SU-DHL-6 (cell line): Measurements from ENCODE around the gene THOC2.

Source experiments
- H2AFZ ChIP-seq: fragments of 200-600 bp; sonication (generic); 2 replicates; pipeline ENCODE4 v1.6.1; 2014; ENCODE audit warnings: low read depth, mild to moderate bottlenecking, moderate library complexity, mixed read lengths, antibody characterized with exemption, low read length; ENCODE audit not compliant: severe bottlenecking
- H3F3A ChIP-seq: fragments of 200-600 bp; shearing (Covaris generic); 2 replicates; pipeline ENCODE4 v1.6.0; 2016; ENCODE audit warnings: antibody characterized with exemption, mild to moderate bottlenecking; ENCODE audit not compliant: insufficient read depth
- H3K27ac ChIP-seq: fragments of 200-600 bp; sonication (generic); 2 replicates; pipeline ENCODE4 v1.5.1; 2016; ENCODE audit warnings: low read depth, mild to moderate bottlenecking, low read length, moderate library complexity, mixed read lengths
- H3K27me3 ChIP-seq: fragments of 200-600 bp; sonication (generic), shearing (Covaris generic); 2 replicates; pipeline ENCODE4 v1.6.0; 2014; ENCODE audit warnings: mild to moderate bottlenecking, low read length
- H3K36me3 ChIP-seq: fragments of 200-600 bp; sonication (generic); 2 replicates; pipeline ENCODE4 v1.6.1; 2014; ENCODE audit warnings: mild to moderate bottlenecking, low read length, mixed read lengths
- H3K4me2 ChIP-seq: fragments of 300-600, 200-600 bp; shearing (Covaris generic), sonication (generic); 2 replicates; pipeline ENCODE4 v1.6.0; 2014; ENCODE audit warnings: low read length, low read depth, mild to moderate bottlenecking; ENCODE audit not compliant: poor library complexity, severe bottlenecking
- H3K4me3 ChIP-seq: fragments of 200-600 bp; sonication (generic); 2 replicates; pipeline ENCODE4 v1.5.1; 2014; ENCODE audit warnings: antibody characterized with exemption, low read length, mild to moderate bottlenecking, mixed read lengths; ENCODE audit not compliant: insufficient read depth, poor library complexity, severe bottlenecking
- H3K79me2 ChIP-seq: fragments of 200-600 bp; sonication (generic); 2 replicates; pipeline ENCODE4 v1.6.1; 2014; ENCODE audit warnings: mild to moderate bottlenecking, low read length, moderate library complexity; ENCODE audit not compliant: insufficient read depth
- H3K9ac ChIP-seq: fragments of 200-600 bp; sonication (generic); 2 replicates; pipeline ENCODE4 v1.7.0; 2014; ENCODE audit warnings: mild to moderate bottlenecking, low read length
- H3K9me2 ChIP-seq: fragments of 200-600 bp; sonication (generic); replicated peaks from 2 replicates; pipeline ENCODE4 v1.6.1; 2014; ENCODE audit warnings: low read length; ENCODE audit not compliant: insufficient read depth
- H3K9me3 ChIP-seq: fragments of 200-600 bp; sonication (generic); 2 replicates; pipeline ENCODE4 v1.6.1; 2014; ENCODE audit warnings: low read length, mixed read lengths; ENCODE audit not compliant: insufficient read depth
- H4K20me1 ChIP-seq: fragments of 200-600 bp; sonication (generic); 2 replicates; pipeline ENCODE4 v1.6.1; 2014; ENCODE audit warnings: low read depth, mild to moderate bottlenecking, antibody characterized with exemption, low read length, moderate library complexity, mixed read lengths
- CTCF ChIP-seq: fragments of 200-600 bp; sonication (generic); IDR thresholded peaks from one replicate; pipeline ENCODE4 v1.5.1; 2017; ENCODE audit warnings: antibody characterized with exemption, mild to moderate bottlenecking, low read length, moderate library complexity; ENCODE audit not compliant: insufficient read depth, poor library complexity, severe bottlenecking
- EZH2phosphoT487 ChIP-seq: fragments of 200-600 bp; sonication (generic), shearing (Covaris generic); conservative IDR thresholded peaks from 2 replicates; pipeline ENCODE4 v1.6.1; 2018; ENCODE audit warnings: mild to moderate bottlenecking, antibody characterized with exemption, low read length, moderate library complexity, mixed read lengths

Gene THOC2

GRCh38 chrX:123617007-123617406, 115.8 kb downstream of the THOC2 start:
- Histone ChIP-seq H3K4me2 (no peak overlapping the region), H3K27ac (no peak overlapping the region), H3K9me3 (no peaks in the 10 kb centered on the region), H3K36me3 (peaks cover 18% of the 10 kb centered on the region; the same call in 1 of the 2 replicates), H3K4me3 (no peak overlapping the region), H3K9ac (no peak overlapping the region), H3F3A (no peaks in the 10 kb centered on the region; the same call in 1 of the 2 replicates), H3K79me2 (no peaks in the 10 kb centered on the region), H3K9me2 (no peaks in the 10 kb centered on the region), H4K20me1 (no peaks in the 10 kb centered on the region), H3K27me3 (no peaks in the 10 kb centered on the region), H2AFZ (no peak overlapping the region)
- TF ChIP-seq EZH2phosphoT487 (no peak), CTCF (no peak)

- Histone ChIP-seq H3K9me3 (no peaks in the 10 kb centered on the region), H3K4me3 (no peak overlapping the region), H2AFZ (no peak overlapping the region), H3K9me2 (no peaks in the 10 kb centered on the region), H3K27me3 (no peaks in the 10 kb centered on the region), H3F3A (no peaks in the 10 kb centered on the region), H3K36me3 (peaks cover 5% of the 10 kb centered on the region; the same call in 1 of the 2 replicates), H3K79me2 (no peaks in the 10 kb centered on the region), H3K27ac (no peak overlapping the region), H3K4me2 (no peak overlapping the region), H4K20me1 (no peaks in the 10 kb centered on the region), H3K9ac (no peak overlapping the region)
- no peak for TF ChIP-seq EZH2phosphoT487
- TF ChIP-seq CTCF, result no peak
Observed at GRCh38 chrX:123610915-123611314, 121.9 kb downstream of the THOC2 start.

- no peak overlapping the region for H3K4me2 ChIP-seq
- peaks cover 12% of the 10 kb centered on the region; the same call in 1 of the 2 replicates for H3K36me3 ChIP-seq
- no peak overlapping the region for H3K27ac ChIP-seq
- no peaks in the 10 kb centered on the region for H3K9me2 ChIP-seq
- H2AFZ ChIP-seq, result no peak overlapping the region
- H3K27me3 ChIP-seq, result no peaks in the 10 kb centered on the region
- no peak for TF ChIP-seq CTCF
- TF ChIP-seq EZH2phosphoT487, result no peak
- H4K20me1 ChIP-seq, result no peaks in the 10 kb centered on the region
- no peaks in the 10 kb centered on the region for H3K9me3 ChIP-seq
- no peaks in the 10 kb centered on the region for H3K79me2 ChIP-seq
- no peak overlapping the region for H3K4me3 ChIP-seq
- no peak overlapping the region for H3K9ac ChIP-seq
- H3F3A ChIP-seq, result no peaks in the 10 kb centered on the region
Observed at GRCh38 chrX:123607806-123608205, 125.0 kb downstream of the THOC2 start.
